HG02588 (cell line): ENCODE data around the gene CD200R1L.
"Not testable (repeated sequence)": the region's sequence is repeated elsewhere in the genome, so short reads cannot be mapped to it uniquely, and the experiment has no call there.

Source experiments
- ATAC-seq: cut with Tn5 transposase; IDR thresholded peaks from one replicate; pipeline ENCODE4 v1.9.1; 2021; ENCODE audit warnings: mild to moderate bottlenecking, moderate library complexity; ENCODE audit not compliant: unreplicated experiment

The CD200R1L gene, protein sequence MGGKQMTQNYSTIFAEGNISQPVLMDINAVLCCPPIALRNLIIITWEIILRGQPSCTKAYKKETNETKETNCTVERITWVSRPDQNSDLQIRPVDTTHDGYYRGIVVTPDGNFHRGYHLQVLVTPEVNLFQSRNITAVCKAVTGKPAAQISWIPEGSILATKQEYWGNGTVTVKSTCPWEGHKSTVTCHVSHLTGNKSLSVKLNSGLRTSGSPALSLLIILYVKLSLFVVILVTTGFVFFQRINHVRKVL

DNA sequence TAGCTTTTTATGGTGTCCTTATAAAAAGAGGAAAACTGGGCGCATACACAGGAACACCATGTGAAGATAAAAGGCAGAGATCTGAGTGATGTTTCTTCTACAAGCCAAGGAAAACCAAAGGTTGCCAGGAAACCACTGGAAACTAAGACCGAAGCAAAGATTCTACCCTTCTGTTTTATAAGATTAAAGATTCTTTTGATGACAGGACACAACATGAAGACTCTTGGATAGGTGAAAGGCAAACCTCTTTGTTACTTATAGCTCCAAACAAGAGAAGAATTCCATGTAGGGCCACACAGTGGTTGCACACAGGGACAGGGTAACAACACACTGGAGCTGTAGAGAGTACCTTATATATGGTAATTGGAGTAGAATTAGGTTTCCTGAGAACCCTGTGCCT lies at the start of gene CD200R1L:
TSS of gene CD200R1L (minus strand) at position 101 of the 400 bp plus-strand sequence. CDS start 17,497 bp downstream, outside the sequence.
- no peak for ATAC-seq

DNA sequence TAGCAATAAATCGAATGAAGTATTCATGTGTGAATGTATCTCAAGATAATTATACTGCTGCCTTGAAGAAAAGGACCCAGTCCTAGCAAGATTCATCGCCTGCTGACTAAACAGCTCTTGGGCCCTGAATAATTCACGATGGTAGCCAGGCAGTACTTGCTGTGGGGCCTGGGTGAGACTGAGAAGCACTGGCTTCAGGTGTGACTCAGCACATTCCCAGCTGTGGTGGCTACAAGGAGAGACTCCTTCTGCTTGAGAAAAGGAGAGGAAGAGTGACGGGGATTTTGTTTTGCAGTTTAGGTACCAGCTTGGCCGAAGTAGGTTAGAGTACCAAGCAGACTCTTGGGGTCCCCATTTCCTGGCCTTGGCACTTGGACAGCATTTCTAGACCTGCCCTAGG lies 47.6 kb upstream of the CD200R1L start:
- no peak for ATAC-seq

DNA sequence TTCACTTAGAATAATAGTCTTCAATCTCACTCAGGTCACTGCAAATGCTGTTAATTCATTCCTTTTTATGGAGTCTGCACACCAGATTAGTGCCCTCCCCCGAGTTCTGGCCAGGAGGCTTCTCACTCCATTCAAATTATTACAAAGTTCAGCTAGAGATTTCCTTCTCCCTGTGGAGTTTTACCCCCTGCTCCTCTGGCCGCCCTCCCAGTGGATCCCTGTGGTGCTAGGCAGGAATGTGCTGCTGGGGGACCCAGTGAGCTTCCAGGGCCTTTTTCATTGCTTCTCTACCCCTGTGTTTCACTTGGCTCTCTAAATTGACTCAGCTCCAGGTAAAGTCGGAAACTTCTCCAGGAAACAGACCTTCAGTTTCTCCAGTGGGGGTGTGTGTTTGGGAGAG lies 42.7 kb upstream of the CD200R1L start:
- ATAC-seq = no peak

GRCh38 chr3:112888381-112889085 lies 41.9 kb upstream of the CD200R1L start:
- ATAC-seq = no peak

DNA sequence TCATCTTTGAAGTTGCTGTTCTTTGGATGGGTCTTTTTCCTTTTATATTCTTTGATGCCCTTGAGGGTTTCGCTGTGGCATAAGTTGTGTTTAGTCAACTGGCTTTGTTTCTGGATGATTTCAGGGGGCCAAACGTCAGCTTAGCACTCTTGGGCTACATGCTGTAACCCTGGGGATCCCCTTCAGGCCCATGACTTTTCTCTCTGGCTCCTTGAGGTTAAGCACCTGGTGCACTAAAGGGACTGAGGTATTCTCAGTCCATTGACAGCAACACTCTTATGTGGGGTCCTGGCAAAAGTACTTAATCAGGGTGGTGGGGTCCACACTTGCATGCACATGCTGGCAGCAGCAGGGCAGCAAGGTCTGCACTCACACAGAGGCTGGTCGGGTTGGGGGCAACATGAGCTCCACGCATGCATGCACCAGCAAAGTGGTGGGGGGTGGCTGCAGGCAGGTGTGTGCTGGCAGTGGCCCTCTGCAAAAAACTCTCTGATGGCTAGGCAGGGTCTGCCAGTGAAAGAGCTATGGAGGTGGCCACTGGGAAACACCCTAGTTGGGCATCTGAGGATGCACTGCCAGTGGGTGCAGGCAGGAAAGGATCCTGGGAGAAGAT lies 38.1 kb upstream of the CD200R1L start:
- ATAC-seq = no peak

DNA sequence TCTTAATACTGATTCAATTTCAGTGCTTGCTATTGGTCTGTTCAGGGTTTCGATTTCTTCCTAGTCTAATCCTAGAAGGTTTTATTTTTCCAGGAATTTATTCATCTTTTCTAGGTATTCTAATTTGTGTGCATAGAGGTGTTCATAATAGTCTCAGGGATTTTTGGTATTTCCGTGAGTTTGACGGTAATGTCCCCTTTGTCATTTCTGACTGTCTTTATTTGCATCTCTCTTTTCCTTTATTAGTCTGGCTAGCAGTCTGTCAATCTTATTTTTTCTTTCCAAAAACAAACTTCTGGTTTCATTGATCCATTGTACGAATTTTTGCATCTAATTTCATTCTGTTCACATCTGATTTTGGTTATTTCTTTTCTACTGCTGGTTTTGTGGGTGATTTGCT lies 35.2 kb upstream of the CD200R1L start:
- no peak for ATAC-seq

- ATAC-seq = no peak
Observed at GRCh38 chr3:112875561-112875960, 28.9 kb upstream of the CD200R1L start.

DNA sequence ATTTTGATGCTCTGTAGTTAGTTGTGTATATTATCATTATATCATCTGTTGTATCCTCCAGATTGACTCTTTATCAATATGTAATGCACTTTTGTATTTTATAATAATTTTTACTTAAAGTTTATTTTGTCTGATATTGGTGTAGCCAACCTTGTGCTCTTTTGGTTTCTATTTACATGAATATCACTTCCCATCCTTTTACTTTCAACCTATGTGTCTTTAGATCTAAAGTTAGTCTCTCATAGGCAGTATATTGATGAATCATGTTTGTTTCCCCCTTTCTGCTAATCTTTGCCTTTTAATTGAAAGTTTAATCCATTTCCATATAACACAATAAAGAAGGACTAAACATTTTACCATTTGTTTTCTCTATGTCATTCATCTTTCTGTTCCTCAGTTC lies 28.1 kb upstream of the CD200R1L start:
- ATAC-seq = no peak

DNA sequence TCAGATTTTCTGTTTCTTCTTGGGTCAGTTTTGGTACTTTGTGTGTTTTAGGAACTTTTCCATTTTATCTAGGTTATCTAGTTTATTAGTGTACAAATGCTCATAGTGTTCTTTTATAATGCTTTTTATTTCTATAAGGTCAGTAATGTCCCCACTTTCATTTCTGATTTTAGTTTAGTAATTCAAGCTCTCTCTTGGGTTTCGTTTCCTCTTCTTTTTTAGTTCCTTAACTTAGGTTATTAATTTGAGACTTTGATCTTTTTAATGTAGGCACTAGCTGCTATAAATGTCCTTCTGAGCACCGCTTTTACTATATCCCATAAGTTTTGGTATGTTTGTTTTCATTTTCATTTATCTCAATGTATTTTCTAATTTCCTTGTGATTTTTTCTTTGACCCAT lies 27.0 kb upstream of the CD200R1L start:
- ATAC-seq = peak; percentile 67

DNA sequence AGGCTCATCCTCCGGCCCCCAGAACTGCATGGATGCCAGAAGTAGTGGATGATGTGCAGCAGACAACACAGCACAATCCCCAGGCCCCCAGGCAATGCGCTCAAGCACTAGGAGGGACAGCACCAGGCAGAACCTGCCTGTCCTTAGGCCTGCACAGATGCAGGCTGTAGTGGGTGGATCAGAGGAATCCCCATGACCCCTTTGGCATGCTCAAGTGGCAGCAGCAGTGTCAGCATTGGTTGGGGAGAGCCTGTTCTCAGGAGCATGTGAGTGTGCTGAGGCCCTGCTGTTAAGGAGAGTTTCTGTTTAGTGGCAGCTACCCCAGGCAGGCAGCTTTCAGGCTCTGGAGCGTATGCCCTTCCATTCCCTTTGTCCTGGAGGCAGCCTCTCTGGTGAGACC lies 25.1 kb upstream of the CD200R1L start:
- ATAC-seq = no peak

DNA sequence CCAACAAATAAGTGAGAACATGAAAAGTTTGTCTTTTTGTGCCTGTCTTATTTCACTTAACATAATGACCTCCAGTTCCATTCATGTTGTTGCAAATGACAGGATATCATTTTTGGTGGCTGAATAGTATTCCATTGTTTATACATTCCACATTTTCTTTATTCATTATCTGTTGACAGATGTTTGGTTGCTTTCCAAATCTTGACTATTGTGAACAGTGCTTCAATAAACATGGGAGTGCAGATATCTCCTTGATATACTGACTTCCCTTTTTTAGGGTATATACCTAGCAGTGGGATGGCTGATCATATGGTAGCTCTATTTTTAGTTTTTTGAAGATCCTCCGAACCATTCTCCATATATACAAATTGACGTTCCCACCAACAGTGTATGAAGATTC lies 19.1 kb upstream of the CD200R1L start:
- no peak for ATAC-seq

DNA sequence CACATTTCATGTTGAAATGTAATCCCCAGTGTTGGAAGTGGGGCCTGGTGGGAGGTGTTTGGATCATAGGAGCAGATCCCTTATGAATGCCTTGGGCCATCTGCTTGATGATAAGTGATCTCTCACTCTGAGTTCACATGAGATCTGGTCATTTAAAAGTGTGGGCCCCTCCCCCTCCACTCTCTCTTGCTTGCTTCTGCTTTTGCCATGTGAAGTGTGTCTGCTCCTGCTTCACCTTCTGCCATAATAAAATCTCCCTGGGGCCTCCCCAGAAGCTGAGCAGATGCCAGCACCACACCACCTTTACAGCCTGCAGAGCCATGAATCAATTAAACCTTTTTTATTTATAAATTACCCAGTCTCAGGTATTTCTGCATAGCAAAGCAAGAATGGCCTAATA lies 14.2 kb upstream of the CD200R1L start:
- no peak for ATAC-seq

GRCh38 chr3:112858410-112859069 lies 11.9 kb upstream of the CD200R1L start:
- no peak for ATAC-seq

GRCh38 chr3:112857526-112857925 lies 10.9 kb upstream of the CD200R1L start:
- no peak for ATAC-seq

DNA sequence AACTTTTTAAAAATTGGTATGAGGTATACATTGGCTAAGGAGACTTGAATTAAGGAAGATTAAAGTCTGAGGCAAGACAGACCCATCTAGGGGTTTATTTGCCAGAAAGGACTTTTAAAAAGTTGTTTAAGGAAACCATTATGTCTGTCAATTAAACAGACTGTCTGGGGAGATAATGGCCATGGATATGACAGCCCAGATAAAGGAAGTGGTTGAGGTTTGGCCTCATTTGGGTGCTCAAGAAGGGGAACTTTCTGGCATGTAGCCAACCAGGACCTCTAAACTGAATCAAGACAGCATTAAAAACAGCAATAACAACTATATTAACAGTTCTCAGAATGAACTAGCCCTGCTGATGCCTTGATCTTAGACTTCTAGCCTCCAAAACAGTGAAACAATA lies 9.9 kb upstream of the CD200R1L start:
- no peak for ATAC-seq

GRCh38 chr3:112855883-112856282 lies 9.2 kb upstream of the CD200R1L start:
- no peak for ATAC-seq

- ATAC-seq = not testable (repeated sequence)
Observed at GRCh38 chr3:112855074-112855473, 8.4 kb upstream of the CD200R1L start.

- no peak for ATAC-seq
Observed at GRCh38 chr3:112848196-112848595, 1.5 kb upstream of the CD200R1L start.

DNA sequence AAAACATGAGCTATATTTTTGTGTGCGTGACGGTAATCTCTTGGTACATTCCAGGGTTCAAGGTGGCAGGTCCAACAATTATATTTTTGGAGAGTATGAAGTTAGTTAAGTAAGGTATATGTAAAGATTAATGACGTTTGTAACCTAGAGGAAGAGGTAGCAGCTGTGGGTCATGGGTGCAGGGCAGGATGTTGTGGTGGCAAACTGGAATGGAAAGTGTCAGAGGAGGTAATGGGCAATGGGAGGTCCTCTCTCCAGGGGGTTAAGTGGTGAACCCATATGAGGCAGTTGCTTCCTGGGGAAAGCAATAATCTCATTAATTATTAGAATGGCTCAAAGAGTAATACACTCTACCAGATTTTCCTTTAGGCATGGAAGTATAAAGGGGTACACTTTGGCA lies 1.0 kb upstream of the CD200R1L start:
- peak; percentile 67 for ATAC-seq

DNA sequence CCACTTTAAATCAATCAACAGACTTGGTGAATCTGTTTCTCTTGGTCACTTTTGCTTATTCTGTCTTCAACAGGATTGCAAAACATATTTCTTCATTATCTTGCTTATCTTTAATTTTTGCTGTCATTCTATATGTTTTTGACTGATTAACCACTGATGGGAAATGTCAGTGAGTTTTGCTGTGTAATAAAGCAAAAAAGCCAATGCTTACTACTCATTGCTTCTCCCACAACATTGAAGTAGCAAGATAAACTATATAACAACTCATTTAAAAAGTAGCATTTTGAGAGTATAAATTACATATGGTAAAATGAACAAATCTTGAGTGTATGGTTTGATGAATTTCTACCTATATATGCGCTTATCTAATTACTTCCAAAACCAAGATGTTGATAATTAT lies 892 bp downstream of the CD200R1L start:
- ATAC-seq = no peak

DNA sequence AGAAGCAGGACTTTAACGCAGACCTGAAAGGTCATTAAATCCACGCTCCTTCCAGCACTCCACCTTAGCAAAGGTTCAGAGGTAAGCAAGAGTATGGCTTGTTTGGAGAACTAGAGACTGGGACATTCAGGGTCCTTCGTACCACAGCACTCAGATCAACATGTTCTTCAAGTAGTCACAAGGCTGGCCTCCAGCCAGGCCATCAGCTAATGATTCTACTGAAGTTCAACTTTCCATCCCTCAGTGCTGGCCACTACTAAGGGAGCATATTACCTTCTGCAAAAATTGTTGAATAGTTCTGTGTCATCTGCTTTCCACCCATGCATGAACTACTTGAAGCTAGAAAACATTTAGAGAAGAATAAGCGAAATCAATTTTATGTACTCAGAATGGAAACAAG lies 17.6 kb downstream of the CD200R1L start:
- ATAC-seq = no peak
